Activated CD4-positive, alpha-beta T cell treated with anti-CD3 and anti-CD28 coated beads, Interleukin-2, amount 10 ng/mL, durations not matched to agents 24 days and 14 days (primary cell): ENCODE results near the gene C17orf107. TPM values are rescaled to one million over a fixed set of nuclear protein-coding genes. Genes with fewer than 3 reads are reported as not detected.

Experiments used
- DNase-seq: peaks from one replicate; pipeline ENCODE4 v3.0.0; 2022
- H3K27ac Mint-ChIP-seq: one replicate; pipeline ENCODE4 v1.8.0; 2022; ENCODE audit warnings: mild to moderate bottlenecking, mixed read lengths
- H3K27me3 Mint-ChIP-seq: one replicate; pipeline ENCODE4 v1.8.0; 2022; ENCODE audit warnings: mixed read lengths
- H3K36me3 Mint-ChIP-seq: one replicate; pipeline ENCODE4 v1.8.0; 2022; ENCODE audit warnings: low read depth, mild to moderate bottlenecking, mixed read lengths
- H3K4me1 Mint-ChIP-seq: one replicate; pipeline ENCODE4 v1.8.0; 2021; ENCODE audit warnings: mixed read lengths
- H3K4me3 Mint-ChIP-seq: one replicate; pipeline ENCODE4 v1.8.0; 2022; ENCODE audit warnings: mild to moderate bottlenecking, moderate library complexity, mixed read lengths
- H3K9me3 Mint-ChIP-seq: one replicate; pipeline ENCODE4 v1.8.0; 2021; ENCODE audit warnings: mixed read lengths
- intact Hi-C: fragments of 100-400 bp; cut with micrococcal nuclease; formaldehyde crosslinking; loops from one replicate; pipeline ENCODE4 v1.15.1; 2023
- total RNA-seq: library from RNA; stranded (reverse); gene quantifications from 2 replicates; pipeline ENCODE4 v1.2.3, GENCODE V29; 2022

C17orf107 gene
- total RNA-seq, 1 donor from 2014 or later: 1.7 TPM

GRCh38 chr17:4939546-4939795 lies 40.1 kb downstream of the C17orf107 start:
- Mint-ChIP-seq H3K9me3 (no peaks in the 10 kb centered on the region), H3K27ac (peak overlapping the region; percentile 92), H3K36me3 (peaks cover 67% of the 10 kb centered on the region), H3K4me3 (peak overlapping the region; percentile 95), H3K27me3 (no peaks in the 10 kb centered on the region), H3K4me1 (peaks cover 49% of the 10 kb centered on the region)
- no peak for DNase-seq
- intact Hi-C loops: no loop called here

- Mint-ChIP-seq H3K36me3 (peaks cover 72% of the 10 kb centered on the region), H3K9me3 (no peaks in the 10 kb centered on the region), H3K4me3 (peak within 1 kb of the TSS; percentile 95), H3K27me3 (no peaks in the 10 kb centered on the region), H3K4me1 (peaks cover 52% of the 10 kb centered on the region), H3K27ac (peak within 1 kb of the TSS; percentile 92)
- peak; percentile 100 for DNase-seq
- intact Hi-C loops: loop anchor here (1.0 to 10.0 kb wide), 4 partner anchors 8 to 575 kb away; partner anchors contain the start of genes CHRNE, NUP88, PFN1 and UBE2G1
These were observed 40.6 kb downstream of the C17orf107 start, which contains the start of the genes RNF167 and SLC25A11 for GRCh38 chr17:4939796-4940554. Gene RNF167, plus strand, starts transcription at chr17:4940268. Its CDS starts 642 bp downstream, at chr17:4940910. Gene SLC25A11, minus strand, starts transcription at chr17:4940046. Its CDS starts 136 bp downstream, at chr17:4939910.

GRCh38 chr17:4940555-4941318 lies 41.4 kb downstream of the C17orf107 start:
- no peaks in the 10 kb centered on the region for H3K9me3 Mint-ChIP-seq
- no peaks in the 10 kb centered on the region for H3K27me3 Mint-ChIP-seq
- peak; percentile 86 for DNase-seq
- peak overlapping the region; percentile 95 for H3K4me3 Mint-ChIP-seq
- peaks cover 78% of the 10 kb centered on the region for H3K36me3 Mint-ChIP-seq
- peaks cover 60% of the 10 kb centered on the region for H3K4me1 Mint-ChIP-seq
- intact Hi-C loops: loop anchor here (1.0 to 10.0 kb wide), 4 partner anchors 8 to 576 kb away; partner anchors contain the start of genes CHRNE, NUP88, PFN1 and UBE2G1
- peak overlapping the region; percentile 92 for H3K27ac Mint-ChIP-seq

GRCh38 chr17:4941319-4941610 lies 41.9 kb downstream of the C17orf107 start:
- H3K27ac Mint-ChIP-seq: peak overlapping the region; percentile 92
- H3K36me3 Mint-ChIP-seq: peaks cover 79% of the 10 kb centered on the region
- peaks cover 58% of the 10 kb centered on the region for H3K4me1 Mint-ChIP-seq
- no peak for DNase-seq
- H3K9me3 Mint-ChIP-seq: no peaks in the 10 kb centered on the region
- peak overlapping the region; percentile 95 for H3K4me3 Mint-ChIP-seq
- no peaks in the 10 kb centered on the region for H3K27me3 Mint-ChIP-seq
- intact Hi-C loops: loop anchor here (2.0 to 10.0 kb wide), 3 partner anchors 38 to 576 kb away; partner anchors contain the start of genes CHRNE, NUP88 and UBE2G1

- Mint-ChIP-seq H3K27ac (peak overlapping the region; percentile 92), H3K4me1 (peaks cover 60% of the 10 kb centered on the region), H3K27me3 (no peaks in the 10 kb centered on the region), H3K36me3 (peaks cover 80% of the 10 kb centered on the region), H3K9me3 (no peaks in the 10 kb centered on the region), H3K4me3 (peak overlapping the region; percentile 95)
- intact Hi-C loops: loop anchor here (10.0 kb wide), 1 partner anchor 578 kb away; the partner anchor contains the start of gene UBE2G1
- DNase-seq: no peak
These were observed 43.6 kb downstream of the C17orf107 start for GRCh38 chr17:4942760-4943508.

GRCh38 chr17:4944163-4944553 lies 44.8 kb downstream of the C17orf107 start:
- Mint-ChIP-seq H3K27ac (peak overlapping the region; percentile 95), H3K36me3 (peaks cover 74% of the 10 kb centered on the region)
- intact Hi-C loops: loop anchor here (2.0 to 10.0 kb wide), 2 partner anchors 75 to 579 kb away; partner anchors contain the start of gene UBE2G1

GRCh38 chr17:4944554-4945175 lies 45.3 kb downstream of the C17orf107 start:
- H3K36me3 Mint-ChIP-seq: peaks cover 72% of the 10 kb centered on the region
- peak; percentile 77 for DNase-seq
- H3K4me1 Mint-ChIP-seq: peaks cover 52% of the 10 kb centered on the region
- H3K4me3 Mint-ChIP-seq: peak overlapping the region; percentile 95
- intact Hi-C loops: loop anchor here (1.0 to 10.0 kb wide), 4 partner anchors 43 to 580 kb away; partner anchors contain the start of genes ARRB2, CAMTA2 and UBE2G1
- H3K27me3 Mint-ChIP-seq: no peaks in the 10 kb centered on the region
- H3K27ac Mint-ChIP-seq: peak overlapping the region; percentile 95
- H3K9me3 Mint-ChIP-seq: no peaks in the 10 kb centered on the region

More at GRCh38 chr17:4944163-4944553, 44.8 kb downstream of the C17orf107 start:
- no peaks in the 10 kb centered on the region for H3K9me3 Mint-ChIP-seq
- H3K4me3 Mint-ChIP-seq: peak overlapping the region; percentile 95
- peak; percentile 90 for DNase-seq
- H3K27me3 Mint-ChIP-seq: no peaks in the 10 kb centered on the region
- H3K4me1 Mint-ChIP-seq: peaks cover 52% of the 10 kb centered on the region

GRCh38 chr17:4945176-4945943 lies 46.0 kb downstream of the C17orf107 start:
- DNase-seq: peak; percentile 94
- intact Hi-C loops: loop anchor here (1.0 to 10.0 kb wide), 4 partner anchors 42 to 581 kb away; partner anchors contain the start of genes ARRB2, CAMTA2 and UBE2G1
- Mint-ChIP-seq H3K9me3 (no peaks in the 10 kb centered on the region), H3K36me3 (peaks cover 68% of the 10 kb centered on the region), H3K27ac (peak overlapping the region; percentile 95), H3K4me3 (peak overlapping the region; percentile 95), H3K27me3 (no peaks in the 10 kb centered on the region), H3K4me1 (peaks cover 54% of the 10 kb centered on the region)

GRCh38 chr17:4945944-4946280 lies 46.6 kb downstream of the C17orf107 start:
- intact Hi-C loops: loop anchor here (1.0 to 10.0 kb wide), 4 partner anchors 41 to 581 kb away; partner anchors contain the start of genes ARRB2, CAMTA2 and UBE2G1
- no peaks in the 10 kb centered on the region for H3K27me3 Mint-ChIP-seq
- peaks cover 66% of the 10 kb centered on the region for H3K36me3 Mint-ChIP-seq
- H3K4me3 Mint-ChIP-seq: peak overlapping the region; percentile 95
- H3K4me1 Mint-ChIP-seq: peaks cover 59% of the 10 kb centered on the region
- no peaks in the 10 kb centered on the region for H3K9me3 Mint-ChIP-seq
- H3K27ac Mint-ChIP-seq: peak overlapping the region; percentile 95
- no peak for DNase-seq

GRCh38 chr17:4946312-4946976 lies 47.1 kb downstream of the C17orf107 start:
- Mint-ChIP-seq H3K27ac (peak overlapping the region; percentile 95), H3K36me3 (peaks cover 61% of the 10 kb centered on the region), H3K4me3 (peak overlapping the region; percentile 95), H3K4me1 (peaks cover 59% of the 10 kb centered on the region), H3K9me3 (no peaks in the 10 kb centered on the region), H3K27me3 (no peaks in the 10 kb centered on the region)
- peak; percentile 71 for DNase-seq
- intact Hi-C loops: loop anchor here (5.0 to 10.0 kb wide), 2 partner anchors 41 to 582 kb away; partner anchors contain the start of genes CAMTA2 and UBE2G1

GRCh38 chr17:4947010-4947410 lies 47.7 kb downstream of the C17orf107 start:
- H3K27ac Mint-ChIP-seq: peak overlapping the region; percentile 95
- peaks cover 58% of the 10 kb centered on the region for H3K4me1 Mint-ChIP-seq
- peaks cover 55% of the 10 kb centered on the region for H3K36me3 Mint-ChIP-seq
- peak overlapping the region; percentile 95 for H3K4me3 Mint-ChIP-seq
- H3K27me3 Mint-ChIP-seq: no peaks in the 10 kb centered on the region
- H3K9me3 Mint-ChIP-seq: no peaks in the 10 kb centered on the region
- DNase-seq: no peak
- intact Hi-C loops: loop anchor here (5.0 to 10.0 kb wide), 2 partner anchors 40 to 582 kb away; partner anchors contain the start of genes CAMTA2 and UBE2G1
